Measurements from ENCODE around the gene FKBP6.
A peak's percentile ranks its signal among the peaks of the same experiment; 100 is the strongest.

Gene FKBP6

GRCh38 chr7:73354821-73355220, 26.9 kb downstream of the FKBP6 start:
- H3K9me3 ChIP-seq (ENCODE audit: insufficient read depth, low read length): no peaks in the 10 kb centered on the region
- no peak overlapping the region for H3K4me2 ChIP-seq (ENCODE audit: low read depth, low read length, poor library complexity, severe bottlenecking)
- no peaks in the 10 kb centered on the region for H3F3A ChIP-seq (ENCODE audit: insufficient read depth)
- H3K36me3 ChIP-seq (ENCODE audit: low read length): no peaks in the 10 kb centered on the region
- no peak overlapping the region for H2AFZ ChIP-seq (ENCODE audit: low read depth, low read length, severe bottlenecking)
- H3K4me3 ChIP-seq (ENCODE audit: insufficient read depth, low read length, poor library complexity, severe bottlenecking): no peak overlapping the region
- H3K27ac ChIP-seq (ENCODE audit: low read depth, low read length): no peak overlapping the region
- H3K9ac ChIP-seq (ENCODE audit: low read length): no peak overlapping the region
- no peaks in the 10 kb centered on the region for H4K20me1 ChIP-seq (ENCODE audit: low read depth, low read length)
- H3K9me2 ChIP-seq (replicated peaks; ENCODE audit: insufficient read depth, low read length): no peaks in the 10 kb centered on the region
- TF ChIP-seq, protein P1, sequence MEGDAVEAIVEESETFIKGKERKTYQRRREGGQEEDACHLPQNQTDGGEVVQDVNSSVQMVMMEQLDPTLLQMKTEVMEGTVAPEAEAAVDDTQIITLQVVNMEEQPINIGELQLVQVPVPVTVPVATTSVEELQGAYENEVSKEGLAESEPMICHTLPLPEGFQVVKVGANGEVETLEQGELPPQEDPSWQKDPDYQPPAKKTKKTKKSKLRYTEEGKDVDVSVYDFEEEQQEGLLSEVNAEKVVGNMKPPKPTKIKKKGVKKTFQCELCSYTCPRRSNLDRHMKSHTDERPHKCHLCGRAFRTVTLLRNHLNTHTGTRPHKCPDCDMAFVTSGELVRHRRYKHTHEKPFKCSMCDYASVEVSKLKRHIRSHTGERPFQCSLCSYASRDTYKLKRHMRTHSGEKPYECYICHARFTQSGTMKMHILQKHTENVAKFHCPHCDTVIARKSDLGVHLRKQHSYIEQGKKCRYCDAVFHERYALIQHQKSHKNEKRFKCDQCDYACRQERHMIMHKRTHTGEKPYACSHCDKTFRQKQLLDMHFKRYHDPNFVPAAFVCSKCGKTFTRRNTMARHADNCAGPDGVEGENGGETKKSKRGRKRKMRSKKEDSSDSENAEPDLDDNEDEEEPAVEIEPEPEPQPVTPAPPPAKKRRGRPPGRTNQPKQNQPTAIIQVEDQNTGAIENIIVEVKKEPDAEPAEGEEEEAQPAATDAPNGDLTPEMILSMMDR (IDR thresholded peaks at IDR 0.05; ENCODE audit: insufficient read depth, low read length, poor library complexity, severe bottlenecking): no peak
- TF ChIP-seq EZH2phosphoT487 (conservative IDR thresholded peaks at IDR 0.05; ENCODE audit: low read length): no peak
- H3K79me2 ChIP-seq (ENCODE audit: insufficient read depth, low read length): no peaks in the 10 kb centered on the region
- H3K27me3 ChIP-seq (ENCODE audit: low read length): no peaks in the 10 kb centered on the region

- Histone ChIP-seq H3K9ac (ENCODE audit: low read length) (no peak overlapping the region), H3K27ac (ENCODE audit: low read depth, low read length) (no peak overlapping the region), H3K4me2 (ENCODE audit: low read depth, low read length, poor library complexity, severe bottlenecking) (no peak overlapping the region), H3F3A (ENCODE audit: insufficient read depth) (no peaks in the 10 kb centered on the region), H3K9me2 (replicated peaks; ENCODE audit: insufficient read depth, low read length) (no peaks in the 10 kb centered on the region), H3K9me3 (ENCODE audit: insufficient read depth, low read length) (no peaks in the 10 kb centered on the region), H4K20me1 (ENCODE audit: low read depth, low read length) (no peaks in the 10 kb centered on the region), H2AFZ (ENCODE audit: low read depth, low read length, severe bottlenecking) (no peak overlapping the region), H3K4me3 (ENCODE audit: insufficient read depth, low read length, poor library complexity, severe bottlenecking) (no peak overlapping the region), H3K79me2 (ENCODE audit: insufficient read depth, low read length) (no peaks in the 10 kb centered on the region), H3K27me3 (ENCODE audit: low read length) (no peaks in the 10 kb centered on the region), H3K36me3 (ENCODE audit: low read length) (no peaks in the 10 kb centered on the region)
- TF ChIP-seq EZH2phosphoT487 (conservative IDR thresholded peaks at IDR 0.05; ENCODE audit: low read length): no peak
- TF ChIP-seq, protein P1 (IDR thresholded peaks at IDR 0.05; ENCODE audit: insufficient read depth, low read length, poor library complexity, severe bottlenecking): no peak
Observed at GRCh38 chr7:73356159-73356558, 28.2 kb downstream of the FKBP6 start.

GRCh38 chr7:73358590-73359275, 30.8 kb downstream of the FKBP6 start:
- no peaks in the 10 kb centered on the region for H3F3A ChIP-seq (ENCODE audit: insufficient read depth)
- no peaks in the 10 kb centered on the region for H3K27me3 ChIP-seq (ENCODE audit: low read length)
- H3K79me2 ChIP-seq (ENCODE audit: insufficient read depth, low read length): no peaks in the 10 kb centered on the region
- H3K9me3 ChIP-seq (ENCODE audit: insufficient read depth, low read length): no peaks in the 10 kb centered on the region
- H3K36me3 ChIP-seq (ENCODE audit: low read length): no peaks in the 10 kb centered on the region
- no peak overlapping the region for H3K9ac ChIP-seq (ENCODE audit: low read length)
- TF ChIP-seq EZH2phosphoT487 (conservative IDR thresholded peaks at IDR 0.05; ENCODE audit: low read length): 0 out of 2 replicates have a peak, but pooled peaks have one; percentile 57
- TF ChIP-seq, protein P1 (IDR thresholded peaks at IDR 0.05; ENCODE audit: insufficient read depth, low read length, poor library complexity, severe bottlenecking): no peak
- H2AFZ ChIP-seq (ENCODE audit: low read depth, low read length, severe bottlenecking): no peak overlapping the region
- no peaks in the 10 kb centered on the region for H3K9me2 ChIP-seq (replicated peaks; ENCODE audit: insufficient read depth, low read length)
- no peak overlapping the region for H3K4me2 ChIP-seq (ENCODE audit: low read depth, low read length, poor library complexity, severe bottlenecking)
- H3K27ac ChIP-seq (ENCODE audit: low read depth, low read length): no peak overlapping the region
- no peaks in the 10 kb centered on the region for H4K20me1 ChIP-seq (ENCODE audit: low read depth, low read length)
- no peak overlapping the region for H3K4me3 ChIP-seq (ENCODE audit: insufficient read depth, low read length, poor library complexity, severe bottlenecking)

Measured in SU-DHL-6 (cell line).